ENCODE measurements around the gene SLC6A18.

Gene SLC6A18

GRCh38 chr5:1295650-1296037 is 70.5 kb downstream of the SLC6A18 start:
- Histone ChIP-seq H3K36me3 (ENCODE audit: control insufficient read depth in 2 of 2, insufficient read depth in 2 of 2, low read length in 2 of 2) (no peaks in the 10 kb centered on the region), H3K27me3 (ENCODE audit: control insufficient read depth in 2 of 2, insufficient read depth in 2 of 2, low read length in 2 of 2) (no peaks in the 10 kb centered on the region), H3K9ac (ENCODE audit: low read depth in 1 of 2, low read length in 2 of 2) (no peak overlapping the region), H3K9me3 (ENCODE audit: control insufficient read depth in 2 of 2, low read length in 2 of 2) (no peaks in the 10 kb centered on the region), H3K4me1 (ENCODE audit: control insufficient read depth in 2 of 2, insufficient read depth in 2 of 2, low read length in 2 of 2) (peaks cover 7 to 13% of the 10 kb centered on the region in 2 donors), H3K4me3 (ENCODE audit: low read length in 2 of 2) (no peak overlapping the region), H3K27ac (ENCODE audit: low read depth in 2 of 2, low read length in 2 of 2) (no peak overlapping the region)
